Kidney (tissue), 22 donors: ENCODE data around the gene FAM240B. TPM values are rescaled to one million over a fixed set of nuclear protein-coding genes. Genes with fewer than 3 reads are reported as not detected.

Experiments
- DNase-seq, 5 donors: peaks; one replicate each; pipeline ENCODE4 v3.0.0-alpha.2; 2013 to 2020
- FAIRE-seq: peaks from 2 replicates; lab custom pipeline; 2012; peaks lifted over from hg19 to GRCh38; lab: Jason Lieb, UNC
- H3K27ac ChIP-seq, 2 donors: one replicate each; pipeline ENCODE4 v1.7.0; 2013; ENCODE audit warnings: low read depth in 2 of 2, low read length in 2 of 2, inconsistent platforms in 1 of 2
- H3K27me3 ChIP-seq: one replicate; pipeline ENCODE4 v1.7.1; 2013; ENCODE audit warnings: low read length, inconsistent platforms; ENCODE audit not compliant: control insufficient read depth, insufficient read depth
- H3K36me3 ChIP-seq, 3 donors: one replicate each; pipeline versions ENCODE4 v1.7.0 to v1.7.1; 2013; ENCODE audit warnings: low read length in 3 of 3, control low read depth in 1 of 3, inconsistent platforms in 1 of 3; ENCODE audit not compliant: insufficient read depth in 3 of 3, control insufficient read depth in 2 of 3
- H3K4me1 ChIP-seq, 3 donors: one replicate each; pipeline versions ENCODE4 v1.7.0 to v1.7.1; 2013; ENCODE audit warnings: low read length in 3 of 3, inconsistent platforms in 1 of 3, low read depth in 1 of 3; ENCODE audit not compliant: control insufficient read depth in 2 of 3, insufficient read depth in 2 of 3
- H3K4me3 ChIP-seq, 3 donors: one replicate each; pipeline versions ENCODE4 v1.7.0 to v1.8.1; 2013; ENCODE audit warnings: low read length in 3 of 3, control low read depth in 1 of 3, inconsistent platforms in 1 of 3
- H3K9ac ChIP-seq, 3 donors: one replicate each; pipeline versions ENCODE4 v1.7.0 to v1.7.1; 2013; ENCODE audit warnings: low read length in 3 of 3, control low read depth in 1 of 3, inconsistent platforms in 1 of 3
- H3K9me3 ChIP-seq, 3 donors: one replicate each; pipeline versions ENCODE4 v1.7.0 to v1.7.1; 2013; ENCODE audit warnings: low read length in 3 of 3, control low read depth in 1 of 3, inconsistent platforms in 1 of 3; ENCODE audit not compliant: control insufficient read depth in 2 of 3, insufficient read depth in 1 of 3
- intact Hi-C: fragments of 100-400 bp; cut with DNase I; formaldehyde crosslinking; loops from one replicate; pipeline ENCODE4 v1.11.1; 2022
- long read RNA-seq, 10 donors: library from polyadenylated mRNA in 1 of 10; unstranded in 1 of 10; transcript quantifications; one replicate each; pipeline ENCODE4 v2.0.0 and lab custom pipeline, GENCODE V29; 2021 to 2026
- polyA plus RNA-seq: library from polyadenylated mRNA; stranded (reverse); fragments of 350-450 nt; fragmentation: Illumina TruSeq; extraction: RNeasy Lipid Tissue Mini Kit (QIAGEN cat#74804); gene quantifications from one replicate; pipeline ENCODE4 v1.2.3, GENCODE V29; 2014; ENCODE audit warnings: low read depth, low replicate concordance; ENCODE audit not compliant: insufficient read depth
- total RNA-seq: library from RNA; stranded (reverse); fragmentation: NEBNext Ultra II Directional; extraction: Animal tissue kit (Norgen Biotek cat#: 25700); gene quantifications from one replicate; pipeline ENCODE4 v1.2.1, GENCODE V29; 2021
- TF ChIP-seq, protein P1 (sequence below): IDR thresholded peaks from 3 replicates; pipeline ENCODE4 v1.5.1; 2012; ENCODE audit warnings: mild to moderate bottlenecking, moderate library complexity, borderline replicate concordance; ENCODE audit not compliant: insufficient read depth; ENCODE audit errors: extremely low read depth
- donor health status: control.
- donor health status: control.
- donor health status: control.
- donor health status: control.
- donor health status: control.
- donor health status: DM: yes; HTN: yes; CAD: no.
- donor health status: Normal renal cell carcinoma (clear cell type).

The FAM240B gene
- total RNA-seq = not detected
- not detected for polyA plus RNA-seq
- long read RNA-seq, donor 1 = 0 reads
- long read RNA-seq, donor 2 = 0 reads
- long read RNA-seq, donor 3 = 0 reads
- long read RNA-seq, donor 4 = 0 reads
- long read RNA-seq, donor 5 = 0 reads
- long read RNA-seq, donor 6 = 0 reads
- long read RNA-seq, donor 7 = 0 reads
- long read RNA-seq, donor 8 = 0 reads
- long read RNA-seq, donor 9 = 0 reads
- long read RNA-seq, donor 10 = 0 reads

DNA sequence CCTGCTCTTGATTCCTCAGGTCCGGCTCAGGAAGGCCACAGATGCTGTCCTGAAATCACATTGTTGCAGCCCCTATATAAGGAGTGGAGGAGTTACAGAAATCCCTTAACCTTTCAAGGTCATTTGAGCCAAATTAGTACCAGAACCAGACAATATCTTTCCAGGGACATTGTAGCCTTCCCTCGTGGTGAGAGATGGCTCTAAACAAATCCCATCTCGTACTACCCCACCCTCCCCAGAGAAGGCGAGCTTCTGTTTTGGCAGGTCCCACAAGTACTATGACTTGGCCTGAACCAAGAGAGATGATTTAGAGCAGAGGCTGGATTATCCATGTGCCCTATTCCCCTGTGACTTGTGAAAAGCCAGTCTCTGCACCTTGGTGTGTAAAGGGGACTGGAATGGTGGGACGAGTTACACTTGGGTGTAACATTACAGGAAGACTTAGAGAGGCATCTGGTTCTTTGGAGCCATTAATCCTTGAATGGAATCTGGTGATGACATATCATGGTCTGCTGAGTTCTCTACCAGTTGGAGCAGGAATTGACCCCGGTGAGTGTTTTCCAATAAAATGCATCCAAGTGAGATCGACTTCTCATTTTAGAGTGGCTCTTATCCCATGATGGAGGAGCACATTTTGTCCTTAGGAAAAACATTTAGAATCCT, at the start of gene FAM240B:
Gene FAM240B, minus strand, starts transcription at position 51 of the 663 bp plus-strand sequence. CDS start 16,134 bp downstream, outside the sequence.
- peak in 3 of 5 donors; percentile 33 to 79 (median 77) for DNase-seq
- intact Hi-C loops = no loop called here
- H3K4me3 ChIP-seq = no peak within 1 kb of the TSS
- FAIRE-seq = no peak
- TF ChIP-seq, protein P1, sequence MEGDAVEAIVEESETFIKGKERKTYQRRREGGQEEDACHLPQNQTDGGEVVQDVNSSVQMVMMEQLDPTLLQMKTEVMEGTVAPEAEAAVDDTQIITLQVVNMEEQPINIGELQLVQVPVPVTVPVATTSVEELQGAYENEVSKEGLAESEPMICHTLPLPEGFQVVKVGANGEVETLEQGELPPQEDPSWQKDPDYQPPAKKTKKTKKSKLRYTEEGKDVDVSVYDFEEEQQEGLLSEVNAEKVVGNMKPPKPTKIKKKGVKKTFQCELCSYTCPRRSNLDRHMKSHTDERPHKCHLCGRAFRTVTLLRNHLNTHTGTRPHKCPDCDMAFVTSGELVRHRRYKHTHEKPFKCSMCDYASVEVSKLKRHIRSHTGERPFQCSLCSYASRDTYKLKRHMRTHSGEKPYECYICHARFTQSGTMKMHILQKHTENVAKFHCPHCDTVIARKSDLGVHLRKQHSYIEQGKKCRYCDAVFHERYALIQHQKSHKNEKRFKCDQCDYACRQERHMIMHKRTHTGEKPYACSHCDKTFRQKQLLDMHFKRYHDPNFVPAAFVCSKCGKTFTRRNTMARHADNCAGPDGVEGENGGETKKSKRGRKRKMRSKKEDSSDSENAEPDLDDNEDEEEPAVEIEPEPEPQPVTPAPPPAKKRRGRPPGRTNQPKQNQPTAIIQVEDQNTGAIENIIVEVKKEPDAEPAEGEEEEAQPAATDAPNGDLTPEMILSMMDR = no peak
- H3K4me1 ChIP-seq = no peaks in the 10 kb centered on the region
- H3K27me3 ChIP-seq = no peaks in the 10 kb centered on the region
- H3K9me3 ChIP-seq = no peaks in the 10 kb centered on the region
- no peak within 1 kb of the TSS for H3K27ac ChIP-seq
- no peaks in the 10 kb centered on the region for H3K36me3 ChIP-seq
- H3K9ac ChIP-seq = no peak within 1 kb of the TSS

DNA sequence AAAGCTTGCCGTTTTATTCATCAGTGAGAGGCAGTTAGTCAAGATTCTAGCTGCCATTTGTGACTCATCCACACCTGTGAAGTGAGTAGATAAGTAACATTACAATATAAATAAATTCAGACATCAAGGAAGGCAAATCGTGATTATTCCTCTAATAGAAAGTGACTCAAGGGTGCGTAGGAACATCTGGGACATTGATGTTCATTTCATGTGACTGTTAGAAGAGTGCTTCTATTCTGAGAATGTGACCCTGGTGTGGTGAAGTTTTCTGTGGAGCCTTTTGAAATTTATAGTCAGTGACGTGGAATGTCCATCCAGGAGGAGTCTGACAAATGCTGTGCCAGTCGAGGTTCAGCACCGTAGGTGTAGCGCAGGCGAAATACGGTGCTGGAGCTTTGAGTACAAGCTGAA, 48.4 kb upstream of the FAM240B start:
- Histone ChIP-seq H3K27me3 (no peaks in the 10 kb centered on the region), H3K27ac (no peak overlapping the region), H3K9ac (no peak overlapping the region), H3K4me1 (no peaks in the 10 kb centered on the region), H3K9me3 (no peaks in the 10 kb centered on the region), H3K36me3 (no peaks in the 10 kb centered on the region), H3K4me3 (no peak overlapping the region)
- TF ChIP-seq, protein P1 = no peak
- FAIRE-seq = no peak
- DNase-seq = no peak
- intact Hi-C loops = no loop called here

DNA sequence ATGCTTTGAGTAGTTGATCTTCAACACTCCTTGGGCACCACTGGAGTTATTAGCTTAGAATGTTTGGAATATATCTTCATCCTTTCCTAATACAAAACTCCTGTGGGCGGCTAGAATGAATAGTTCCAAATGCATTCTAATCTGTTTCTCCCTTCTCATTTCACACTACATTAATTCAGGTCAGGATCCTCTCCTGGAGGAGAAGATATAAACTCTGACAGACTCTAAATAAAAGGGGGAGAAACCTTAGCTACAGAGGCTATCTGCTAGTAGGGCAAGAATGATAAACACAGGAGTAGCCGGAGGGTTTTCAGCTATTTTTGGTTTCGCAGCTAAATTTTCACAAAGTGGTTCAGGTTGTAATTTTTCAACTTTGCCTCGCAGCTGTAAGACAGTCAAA, 45.2 kb upstream of the FAM240B start:
- FAIRE-seq (no peak), DNase-seq (peak in 3 of 5 donors; percentile 20 to 83 (median 83))

More for the DNA sequence above, 45.2 kb upstream of the FAM240B start:
- H3K4me1 ChIP-seq = no peaks in the 10 kb centered on the region
- TF ChIP-seq, protein P1 = no peak
- H3K9ac ChIP-seq = no peak overlapping the region
- intact Hi-C loops = no loop called here
- H3K36me3 ChIP-seq = no peaks in the 10 kb centered on the region
- no peak overlapping the region for H3K27ac ChIP-seq
- H3K27me3 ChIP-seq = no peaks in the 10 kb centered on the region
- no peaks in the 10 kb centered on the region for H3K9me3 ChIP-seq
- no peak overlapping the region for H3K4me3 ChIP-seq
